NCI-H748 (cell line): ENCODE measurements around the gene PRMT3.
"Not testable (repeated sequence)": the region's sequence is repeated elsewhere in the genome, so short reads cannot be mapped to it uniquely, and the experiment has no call there.

Experiments
- DNase-seq: peaks from one replicate; lab custom pipeline; 2025; ENCODE audit not compliant: unreplicated experiment; lab: John Stamatoyannopoulos, UW

PRMT3 gene

DNA sequence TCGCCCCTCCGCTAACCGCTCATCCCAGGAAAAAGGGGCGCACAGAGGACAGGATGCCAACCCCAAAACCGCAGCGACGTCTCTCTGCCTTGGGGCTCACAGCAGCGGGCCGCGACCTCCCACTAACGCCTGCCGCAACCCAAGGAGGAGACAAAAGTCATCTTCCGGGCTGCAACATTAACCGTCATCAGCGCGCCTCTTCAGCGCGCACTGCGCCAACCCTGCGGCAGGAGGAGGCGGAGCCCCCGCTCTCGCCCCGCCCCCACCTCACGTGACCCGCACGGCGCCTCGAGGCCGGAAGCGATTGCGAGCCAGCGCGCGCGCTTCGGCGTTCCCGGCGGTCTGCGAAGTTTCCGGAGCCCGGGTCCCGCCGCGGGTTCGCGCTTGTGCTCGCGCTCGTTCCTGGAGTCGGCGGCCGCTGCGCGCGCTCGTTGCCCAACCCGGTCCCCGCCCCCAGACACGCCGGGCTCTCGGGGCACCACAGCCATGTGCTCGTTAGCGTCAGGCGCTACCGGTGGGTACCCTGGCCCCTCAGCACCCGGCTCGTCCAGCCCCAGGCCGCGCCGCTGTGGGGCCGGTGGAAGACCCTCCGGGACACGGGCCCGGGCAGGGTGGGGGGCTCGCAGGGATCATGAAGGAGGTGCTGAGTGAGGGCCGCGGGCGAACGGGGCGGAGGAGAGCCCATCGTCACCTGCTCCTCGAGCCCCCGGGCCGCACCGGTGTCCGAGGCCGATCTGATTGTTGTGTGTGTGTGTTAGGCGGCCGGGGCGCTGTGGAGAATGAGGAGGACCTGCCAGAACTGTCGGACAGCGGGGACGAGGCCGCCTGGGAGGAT is at the start of gene PRMT3:
Gene PRMT3 (plus strand): TSS at position 456 of the 835 bp plus-strand sequence. CDS start 31 bp downstream, at position 487.
- DNase-seq, result peak; percentile 97

DNA sequence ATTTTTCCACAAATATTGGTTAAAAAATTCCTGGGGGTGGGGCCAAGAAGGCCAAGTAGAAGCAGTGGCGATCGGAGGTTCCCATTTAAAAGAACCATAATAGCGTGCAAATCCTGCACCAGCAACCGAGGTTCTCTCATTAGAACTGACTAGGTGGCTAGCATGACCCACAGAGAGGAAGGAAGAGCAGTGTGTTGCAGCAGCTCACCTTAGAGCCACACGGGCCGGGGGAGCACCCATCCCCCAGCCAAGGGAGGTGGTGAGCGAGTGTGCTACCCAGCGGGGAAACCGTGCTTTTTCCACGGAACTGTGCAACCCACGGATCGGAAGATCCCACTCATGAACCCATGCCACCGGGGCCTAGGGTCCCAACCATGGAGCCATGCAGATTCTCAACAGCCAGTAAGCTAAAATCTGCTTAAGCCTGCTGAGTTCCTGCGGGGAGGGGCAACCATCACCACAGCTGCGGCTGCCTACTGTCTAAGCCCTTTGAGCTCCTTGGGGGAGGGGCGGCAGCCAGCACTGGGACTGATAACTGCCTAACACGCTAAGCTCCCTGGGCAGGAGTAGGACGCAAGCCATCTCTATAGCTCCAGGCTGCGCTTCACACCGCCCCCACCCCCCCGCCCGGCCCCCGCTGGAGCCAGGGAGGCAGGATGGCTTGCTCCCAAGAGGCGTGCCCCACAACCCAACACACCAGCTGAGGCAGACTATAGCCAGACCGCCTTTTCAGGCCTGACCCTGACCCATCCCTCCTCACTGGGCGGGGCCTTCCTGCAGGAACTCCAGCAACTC is 45.0 kb upstream of the PRMT3 start:
- no peak for DNase-seq

DNA sequence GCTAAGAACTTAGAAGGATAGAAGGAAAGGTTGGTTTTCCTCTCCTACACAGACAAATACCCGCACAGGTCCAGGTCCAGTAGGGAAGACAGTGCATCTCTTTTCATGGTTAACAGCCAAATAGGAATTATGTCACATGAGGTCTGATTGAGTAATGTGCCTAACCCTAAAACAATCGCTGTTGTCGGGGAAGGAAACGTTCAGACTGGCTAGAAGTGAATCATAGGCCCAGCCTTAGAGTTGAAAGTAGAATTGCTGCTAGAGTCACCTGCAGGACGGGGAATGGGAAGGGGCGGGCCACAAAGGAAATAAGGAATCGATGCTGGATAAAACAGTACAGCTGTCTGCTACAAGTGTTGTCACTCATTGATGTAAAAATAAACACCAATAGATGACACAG is 36.4 kb upstream of the PRMT3 start:
- no peak for DNase-seq

GRCh38 chr11:20351751-20352262 is 35.7 kb upstream of the PRMT3 start:
- no peak for DNase-seq

DNA sequence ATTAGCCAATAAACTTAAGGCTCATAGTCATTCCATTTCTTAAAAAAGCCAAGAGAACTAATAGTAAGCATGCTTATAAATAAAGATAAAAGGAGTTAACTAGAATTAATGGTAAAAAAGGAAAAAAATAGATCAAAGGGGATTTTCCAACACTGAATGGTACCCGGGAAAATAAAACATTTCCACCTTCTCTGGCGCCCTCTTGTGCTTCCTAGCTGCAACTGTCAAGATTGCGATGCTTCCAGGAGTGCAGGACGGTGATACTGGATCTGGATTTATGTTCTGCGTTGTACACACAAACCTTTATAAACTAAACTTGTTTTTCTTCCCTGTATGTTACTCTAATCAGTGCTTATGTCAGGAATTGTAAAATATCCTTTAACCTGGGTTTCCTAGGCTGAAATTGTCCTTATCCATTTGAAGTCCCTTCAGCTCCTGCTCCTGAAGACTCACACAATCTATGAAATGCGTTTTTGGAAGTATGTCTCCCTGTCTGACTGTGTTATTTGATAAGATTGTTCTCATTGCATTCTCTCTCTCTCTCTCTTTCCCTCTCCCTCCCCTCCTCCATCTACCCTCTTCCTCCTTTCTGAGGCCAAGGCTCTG is 33.6 kb upstream of the PRMT3 start:
- DNase-seq, result peak; percentile 59

DNA sequence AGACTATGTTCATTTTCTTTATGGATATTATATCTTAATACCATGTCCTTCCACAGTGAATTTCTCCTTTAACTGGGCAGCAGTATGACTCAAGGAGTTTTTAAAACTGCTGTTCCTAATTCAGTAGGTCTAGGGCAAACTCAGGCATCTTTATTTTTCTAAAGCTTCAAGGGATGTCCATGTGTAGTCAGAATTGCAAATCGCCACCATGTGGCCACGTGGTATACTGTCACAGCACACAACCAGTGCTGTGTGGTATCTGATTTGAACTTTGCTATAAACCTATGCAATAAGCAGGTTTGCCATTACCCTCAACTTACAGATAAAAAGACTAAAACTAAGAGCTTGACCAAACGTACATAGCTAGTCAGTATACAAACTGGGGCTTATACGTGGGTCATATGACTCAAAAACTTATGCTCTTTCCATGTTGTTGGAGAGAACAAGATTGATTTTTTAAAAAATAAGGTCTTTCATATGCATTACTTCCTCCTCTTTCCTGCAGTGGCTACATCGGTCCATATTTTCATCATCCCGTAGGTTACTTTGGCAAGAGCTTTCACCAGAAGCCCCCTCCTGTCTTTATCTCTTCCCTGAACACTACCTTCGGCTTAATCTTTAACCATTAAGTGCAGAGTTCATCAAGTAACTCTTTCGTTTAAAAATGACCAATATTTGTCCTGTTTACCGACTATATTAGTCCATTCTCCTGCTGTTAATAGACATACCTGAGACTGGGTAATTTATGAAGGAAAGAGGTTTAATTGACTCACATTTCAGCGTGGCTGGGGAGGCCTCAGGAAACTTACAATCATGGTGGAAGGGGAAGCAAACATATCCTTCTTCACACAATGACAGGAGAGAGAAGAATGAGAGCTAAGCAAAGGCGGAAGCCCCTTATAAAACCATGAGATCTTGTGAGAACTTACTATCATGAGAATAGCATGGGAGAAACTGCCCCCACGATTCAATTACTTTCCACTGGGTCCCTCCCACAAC is 32.0 kb upstream of the PRMT3 start:
- peak; percentile 66 for DNase-seq

- no peak for DNase-seq
These were observed 30.4 kb upstream of the PRMT3 start for GRCh38 chr11:20357150-20357549.

DNA sequence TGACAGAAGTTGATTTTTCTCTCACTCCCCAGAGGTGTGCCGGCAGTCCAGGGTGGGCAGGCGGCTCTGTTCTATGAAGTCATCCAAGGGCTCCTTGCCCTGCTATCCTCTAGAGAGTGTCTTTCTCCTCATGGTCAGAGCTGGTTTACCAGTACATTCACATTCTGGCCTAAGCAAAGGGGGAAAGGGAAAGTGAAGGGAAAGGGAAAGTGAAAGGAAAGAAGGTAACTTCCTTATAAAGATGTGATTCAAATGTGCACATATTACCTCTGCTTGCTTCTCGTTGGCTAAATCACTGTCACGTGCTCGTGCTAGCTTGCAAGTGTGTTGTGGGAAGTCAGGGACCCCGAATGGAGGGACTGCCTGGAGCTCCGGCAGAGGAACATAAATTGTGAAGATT is 26.9 kb upstream of the PRMT3 start:
- DNase-seq, result no peak

- DNase-seq, result no peak
These were observed 25.0 kb upstream of the PRMT3 start for GRCh38 chr11:20362481-20362880.

GRCh38 chr11:20363149-20363499 is 24.4 kb upstream of the PRMT3 start:
- DNase-seq, result no peak

- peak; percentile 73 for DNase-seq
These were observed 23.8 kb upstream of the PRMT3 start, which contains the start of gene HTATIP2 for GRCh38 chr11:20363500-20364340. HTATIP2 (plus strand) TSS chr11:20363714; CDS start chr11:20364238, 524 bp downstream.

GRCh38 chr11:20364341-20364792 is 23.1 kb upstream of the PRMT3 start:
- peak; percentile 31 for DNase-seq

- not testable (repeated sequence) for DNase-seq
These were observed 22.1 kb upstream of the PRMT3 start for GRCh38 chr11:20365465-20365864.

- no peak for DNase-seq
These were observed 20.1 kb upstream of the PRMT3 start for GRCh38 chr11:20367313-20367948.

- DNase-seq, result no peak
These were observed 19.1 kb upstream of the PRMT3 start for GRCh38 chr11:20368438-20368837.

GRCh38 chr11:20369826-20370225 is 17.7 kb upstream of the PRMT3 start:
- no peak for DNase-seq

GRCh38 chr11:20372081-20372626 is 15.4 kb upstream of the PRMT3 start:
- no peak for DNase-seq

GRCh38 chr11:20373147-20373546 is 14.4 kb upstream of the PRMT3 start:
- no peak for DNase-seq
